Endothelial cell of umbilical vein (primary cell): Measurements from ENCODE around the gene MCTP2. TPM values are rescaled to one million over a fixed set of nuclear protein-coding genes. Genes with fewer than 3 reads are reported as not detected.

Source experiments
- BruUV-seq: library from RNA; stranded (reverse); fragments of 400-500 nt; replicated peaks from 2 replicates; lab custom pipeline; 2021; lab: Mats Ljungman, UMichigan
- CTCF ChIA-PET: fragments of 300-600, 350-600 bp; sonication (Branson Sonifier 250); formaldehyde crosslinking; loops from one replicate; lab custom pipeline; 2021; ENCODE audit warnings: antibody characterized with exemption, inconsistent platforms; lab: Charles Lee
- POLR2A ChIA-PET: fragments of 300-600, 350-600 bp; sonication (Branson Sonifier 250); formaldehyde crosslinking; loops from one replicate; lab custom pipeline; 2021; ENCODE audit warnings: antibody characterized with exemption, inconsistent platforms; lab: Charles Lee
- DNase-seq: peaks from one replicate; pipeline ENCODE4 v3.0.0-alpha.2; 2011; ENCODE audit warnings: low read depth, low spot score
- FAIRE-seq: peaks from 2 replicates; lab custom pipeline; 2011; peaks lifted over from hg19 to GRCh38; lab: Jason Lieb, UNC
- H2AFZ ChIP-seq: 2 replicates; pipeline ENCODE4 v1.6.0; 2012; ENCODE audit warnings: low read depth, low read length, control low read depth, inconsistent platforms
- H3K27ac ChIP-seq: 2 replicates; pipeline ENCODE4 v1.5.1; 2011; ENCODE audit warnings: low read depth, mild to moderate bottlenecking, control low read depth, low read length, moderate library complexity; ENCODE audit not compliant: insufficient read depth
- H3K27me3 ChIP-seq, 2 experiments: 2 replicates each; pipeline versions ENCODE4 v1.6.0 to v1.6.1; 2011; ENCODE audit warnings: low read length in 2 of 2, mixed read lengths in 1 of 2; ENCODE audit not compliant: control insufficient read depth in 2 of 2, insufficient read depth in 2 of 2
- H3K36me3 ChIP-seq, 2 experiments: 2 replicates in 1 of 2; 3 replicates in 1 of 2; pipeline ENCODE4 v1.5.1; 2011; ENCODE audit warnings: low read length in 2 of 2, mild to moderate bottlenecking in 1 of 2, moderate library complexity in 1 of 2; ENCODE audit not compliant: control insufficient read depth in 2 of 2, insufficient read depth in 2 of 2; ENCODE audit errors: extremely low read depth in 1 of 2
- H3K4me1 ChIP-seq: 3 replicates; pipeline ENCODE4 v1.5.1; 2011; ENCODE audit warnings: mild to moderate bottlenecking, low read length; ENCODE audit not compliant: control insufficient read depth, insufficient read depth; ENCODE audit errors: extremely low read depth
- H3K4me2 ChIP-seq: 2 replicates; pipeline ENCODE4 v1.6.1; 2011; ENCODE audit warnings: low read length, control low read depth, mixed read lengths; ENCODE audit not compliant: insufficient read depth
- H3K4me3 ChIP-seq, 3 experiments: fragments of 200-600 bp in 1 of 3; sonication (generic), shearing (Covaris generic) in 1 of 3; replicated peaks in 1 of 3; 2 replicates each; pipeline ENCODE4 v1.5.1; 2011 to 2016; ENCODE audit warnings: control low read depth in 3 of 3, low read length in 3 of 3, mild to moderate bottlenecking in 2 of 3, inconsistent platforms in 1 of 3, low read depth in 1 of 3, moderate library complexity in 1 of 3; ENCODE audit not compliant: insufficient read depth in 1 of 3
- H3K79me2 ChIP-seq: 2 replicates; pipeline ENCODE4 v1.6.0; 2012; ENCODE audit warnings: low read length, inconsistent platforms; ENCODE audit not compliant: control insufficient read depth, insufficient read depth
- H3K9ac ChIP-seq: replicated peaks from 2 replicates; pipeline ENCODE3; 2011; ENCODE audit warnings: low read length, control low read depth; ENCODE audit not compliant: insufficient read depth; ENCODE audit errors: extremely low read depth
- H3K9me1 ChIP-seq: replicated peaks from 3 replicates; pipeline ENCODE4 v1.6.0; 2011; ENCODE audit warnings: mild to moderate bottlenecking, low read length; ENCODE audit not compliant: control insufficient read depth, insufficient read depth; ENCODE audit errors: extremely low read depth
- H3K9me3 ChIP-seq: replicated peaks from 2 replicates; pipeline ENCODE4 v1.5.1; 2012; ENCODE audit warnings: low read length, inconsistent platforms; ENCODE audit not compliant: control insufficient read depth, insufficient read depth
- H4K20me1 ChIP-seq: replicated peaks from 2 replicates; pipeline ENCODE3; 2011; ENCODE audit warnings: mild to moderate bottlenecking, low read length; ENCODE audit not compliant: control insufficient read depth, insufficient read depth; ENCODE audit errors: extremely low read depth
- CTCF ChIP-seq, 2 donors: IDR thresholded peaks; 1 replicate in 1 of 2; 2 replicates in 1 of 2; pipeline ENCODE4 v1.5.1; 2011; ENCODE audit warnings: low read length in 2 of 2, mild to moderate bottlenecking in 2 of 2, moderate library complexity in 2 of 2, control low read depth in 1 of 2, inconsistent platforms in 1 of 2, low read depth in 1 of 2; ENCODE audit not compliant: insufficient read depth in 1 of 2; ENCODE audit errors: extremely low read depth in 1 of 2
- EZH2 ChIP-seq: IDR thresholded peaks from 2 replicates; pipeline ENCODE4 v1.6.1; 2012; ENCODE audit warnings: borderline replicate concordance, low read depth, mild to moderate bottlenecking, moderate library complexity, low read length, inconsistent platforms; ENCODE audit not compliant: severe bottlenecking
- FOS ChIP-seq: IDR thresholded peaks from 2 replicates; pipeline ENCODE4 v1.6.1; 2011; ENCODE audit warnings: mild to moderate bottlenecking, low read length, moderate library complexity, borderline replicate concordance; ENCODE audit not compliant: insufficient read depth
- GATA2 ChIP-seq: IDR thresholded peaks from 2 replicates; pipeline ENCODE4 v1.7.0; 2011; ENCODE audit warnings: low read depth, mild to moderate bottlenecking, moderate library complexity, mixed read lengths, low read length; ENCODE audit not compliant: insufficient read length, insufficient read depth
- JUN ChIP-seq: IDR thresholded peaks from 2 replicates; pipeline ENCODE4 v1.6.1; 2011; ENCODE audit warnings: borderline replicate concordance, low read depth; ENCODE audit not compliant: insufficient read length, insufficient read depth
- MYC ChIP-seq: IDR thresholded peaks from one replicate; pipeline ENCODE4 v1.6.1; 2011; ENCODE audit warnings: mild to moderate bottlenecking, low read depth, low read length
- POLR2A ChIP-seq: IDR thresholded peaks from 2 replicates; pipeline ENCODE4 v1.6.1; 2012; ENCODE audit warnings: low read depth, mild to moderate bottlenecking, control low read depth, low read length
- POLR2AphosphoS5 ChIP-seq: IDR thresholded peaks from 2 replicates; pipeline ENCODE4 v1.6.1; 2012; ENCODE audit warnings: low read depth, mild to moderate bottlenecking, control low read depth, low read length, moderate library complexity; ENCODE audit not compliant: insufficient read depth
- dilution Hi-C: fragments of 300-500 bp; cut with MboI; formaldehyde crosslinking; loops from one replicate; pipeline ENCODE4 v1.15.0; 2019; ENCODE audit warnings: low sequenced_read_pairs; ENCODE audit not compliant: extremely low pct_ligation_motif_present
- intact Hi-C: fragments of 100-400 bp; cut with micrococcal nuclease; formaldehyde crosslinking; loops from one replicate; pipeline ENCODE4 v1.10.0; 2022
- polyA plus RNA-seq, 4 experiments: library from polyadenylated mRNA; depleted of rRNA in 3 of 4; stranded (reverse) in 3 of 4; unstranded in 1 of 4; fragments of >200 nt; gene quantifications; 2 replicates each; pipeline versions ENCODE4 v1.2.1 to v1.2.3, GENCODE V29; 2011 to 2012; ENCODE audit warnings: missing spikeins in 1 of 4
- total RNA-seq: library from RNA; stranded (reverse); gene quantifications from 2 replicates; pipeline ENCODE4 v1.2.3, GENCODE V29; 2021
- TF ChIP-seq, protein P1 (sequence below): IDR thresholded peaks from 2 replicates; pipeline ENCODE4 v1.6.1; 2011; ENCODE audit not compliant: insufficient read depth, insufficient read length

Gene MCTP2
- total and polyA plus RNA-seq, 2 donors (not counting 3 experiments of a cell fraction or from before 2014, with no cell fraction given) = 0.01 to 0.75 TPM

- Histone ChIP-seq H2AFZ (no peak overlapping the region), H3K4me3 (no peak overlapping the region), H3K27ac (no peak overlapping the region), H3K9me3 (no peaks in the 10 kb centered on the region), H3K9ac (no peak overlapping the region), H3K36me3 (no peaks in the 10 kb centered on the region), H4K20me1 (no peaks in the 10 kb centered on the region), H3K4me1 (no peaks in the 10 kb centered on the region), H3K79me2 (no peaks in the 10 kb centered on the region), H3K9me1 (peaks cover 2% of the 10 kb centered on the region), H3K27me3 (no peaks in the 10 kb centered on the region), H3K4me2 (no peak overlapping the region)
- ChIA-PET POLR2A (no interaction called here), CTCF (interaction anchor here (0.6 kb wide), 1 partner anchor 49 kb away, joined by 4 read pairs; no protein-coding TSS in a partner anchor)
- TF ChIP-seq CTCF (IDR thresholded peaks at IDR 0.05; ENCODE audit: extremely low read depth in 1 of 2, insufficient read depth in 1 of 2, low read depth in 1 of 2, low read length in 2 of 2) (no peak), POLR2AphosphoS5 (no peak), GATA2 (no peak), MYC (no peak), JUN (no peak), POLR2A (no peak), FOS (no peak), EZH2 (no peak)
- TF ChIP-seq, protein P1, sequence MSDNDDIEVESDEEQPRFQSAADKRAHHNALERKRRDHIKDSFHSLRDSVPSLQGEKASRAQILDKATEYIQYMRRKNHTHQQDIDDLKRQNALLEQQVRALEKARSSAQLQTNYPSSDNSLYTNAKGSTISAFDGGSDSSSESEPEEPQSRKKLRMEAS = no peak
- no TSS peak for BruUV-seq
- intact Hi-C loops = no loop called here
- FAIRE-seq (no peak), DNase-seq (no peak)
- dilution Hi-C loops = no loop called here
Observed at GRCh38 chr15:94457661-94458060, 226.3 kb downstream of the MCTP2 start.
